GM19099 (cell line): ENCODE measurements around the gene SPDYE3.

Experiments
- POLR2A ChIP-seq: IDR thresholded peaks from 3 replicates; pipeline ENCODE4 v1.6.1; 2011; ENCODE audit warnings: low read depth; ENCODE audit not compliant: insufficient read length; ENCODE audit errors: extremely low read depth

The SPDYE3 gene

DNA sequence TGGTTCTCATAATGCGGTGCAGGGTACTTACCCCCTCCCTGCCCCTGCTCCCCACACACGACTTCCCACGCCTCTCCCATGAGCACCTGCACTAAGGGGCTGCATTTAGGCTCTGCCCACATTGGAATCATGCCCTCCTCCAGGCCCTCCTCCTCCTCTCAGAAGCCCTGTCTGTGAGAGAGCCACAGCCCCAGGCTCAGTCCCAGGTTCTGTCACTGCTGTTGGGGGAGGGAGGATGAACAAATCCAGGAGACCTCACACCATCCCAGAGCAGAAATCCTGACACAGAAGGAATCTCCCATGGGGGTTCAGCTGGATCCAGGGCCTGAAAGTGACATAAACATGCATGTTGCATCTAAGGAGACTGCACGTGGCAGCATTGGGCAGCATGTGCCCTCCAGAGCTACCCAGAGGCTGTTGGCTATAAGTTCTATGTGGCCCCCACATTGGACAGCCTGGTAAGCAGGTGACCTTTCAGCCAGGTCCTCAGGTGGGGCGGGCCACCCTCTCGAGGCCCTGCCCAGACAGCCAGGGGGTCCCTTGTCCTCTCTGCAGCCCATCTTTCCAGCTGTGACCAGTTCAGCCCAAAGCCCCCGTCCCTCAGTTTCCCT lies 64.2 kb downstream of the SPDYE3 start:
- TF ChIP-seq POLR2A: no peak
